Effector CD8-positive, alpha-beta T cell (primary cell): ENCODE results near the gene HEPACAM.
"Not testable (repeated sequence)": the region's sequence is repeated elsewhere in the genome, so short reads cannot be mapped to it uniquely, and the experiment has no call there.

Experiments used
- DNase-seq: peaks from one replicate; lab custom pipeline; 2025; lab: John Stamatoyannopoulos, UW
- total RNA-seq, 4 experiments: gene quantifications; one replicate each; lab custom pipeline; 2026; lab: John Stamatoyannopoulos, UW

Gene HEPACAM, protein sequence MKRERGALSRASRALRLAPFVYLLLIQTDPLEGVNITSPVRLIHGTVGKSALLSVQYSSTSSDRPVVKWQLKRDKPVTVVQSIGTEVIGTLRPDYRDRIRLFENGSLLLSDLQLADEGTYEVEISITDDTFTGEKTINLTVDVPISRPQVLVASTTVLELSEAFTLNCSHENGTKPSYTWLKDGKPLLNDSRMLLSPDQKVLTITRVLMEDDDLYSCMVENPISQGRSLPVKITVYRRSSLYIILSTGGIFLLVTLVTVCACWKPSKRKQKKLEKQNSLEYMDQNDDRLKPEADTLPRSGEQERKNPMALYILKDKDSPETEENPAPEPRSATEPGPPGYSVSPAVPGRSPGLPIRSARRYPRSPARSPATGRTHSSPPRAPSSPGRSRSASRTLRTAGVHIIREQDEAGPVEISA
- 0 to 0.18 (median 0) reads per million in 4 experiments for total RNA-seq

DNA sequence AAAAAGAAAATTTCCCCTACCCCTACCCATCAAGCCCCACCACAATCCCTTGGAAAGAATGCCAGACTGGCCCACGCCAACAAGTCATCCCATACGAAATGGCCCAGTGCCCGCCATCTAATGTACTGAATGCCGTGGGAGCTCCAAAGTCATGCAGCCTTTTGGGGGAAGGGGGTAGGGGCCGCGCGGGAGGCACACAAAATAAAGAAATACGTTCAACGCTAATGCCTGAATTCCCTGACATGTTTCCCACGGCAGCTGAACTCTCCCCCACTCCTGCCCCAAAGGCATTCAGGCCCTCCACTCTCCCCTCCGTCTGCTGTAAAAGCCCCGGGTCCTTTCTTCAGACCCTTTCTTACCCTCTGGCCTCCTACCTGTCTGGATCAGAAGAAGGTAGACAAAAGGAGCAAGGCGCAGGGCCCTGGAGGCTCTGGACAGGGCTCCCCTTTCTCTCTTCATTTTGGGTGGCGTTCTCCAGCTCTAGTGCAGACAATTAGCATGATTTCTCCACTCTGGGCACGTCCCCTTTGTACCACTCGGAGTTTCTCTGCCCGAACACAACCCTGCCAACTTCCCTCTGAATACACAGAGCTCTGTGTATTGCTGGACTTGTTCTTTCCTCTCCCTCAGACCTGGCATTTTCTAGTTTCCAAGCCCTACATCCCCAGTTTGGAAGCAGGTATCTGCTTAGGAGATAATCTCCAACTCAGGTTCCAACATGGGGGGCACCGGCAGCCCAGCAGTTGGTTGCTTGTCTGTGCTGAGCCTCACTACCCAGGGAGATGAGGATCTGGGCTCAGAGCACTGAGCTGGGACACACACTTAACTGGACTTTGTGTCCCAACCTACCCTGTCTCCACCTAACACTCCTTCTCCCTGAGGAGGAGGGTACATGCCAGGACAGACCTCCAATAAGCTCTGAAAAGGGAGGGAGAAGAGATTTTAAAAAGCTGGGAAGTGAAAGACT lies at the start of gene HEPACAM:
Gene HEPACAM (minus strand): TSS at position 500 of the 967 bp plus-strand sequence. CDS start 41 bp downstream, at position 459.
- no peak for DNase-seq

DNA sequence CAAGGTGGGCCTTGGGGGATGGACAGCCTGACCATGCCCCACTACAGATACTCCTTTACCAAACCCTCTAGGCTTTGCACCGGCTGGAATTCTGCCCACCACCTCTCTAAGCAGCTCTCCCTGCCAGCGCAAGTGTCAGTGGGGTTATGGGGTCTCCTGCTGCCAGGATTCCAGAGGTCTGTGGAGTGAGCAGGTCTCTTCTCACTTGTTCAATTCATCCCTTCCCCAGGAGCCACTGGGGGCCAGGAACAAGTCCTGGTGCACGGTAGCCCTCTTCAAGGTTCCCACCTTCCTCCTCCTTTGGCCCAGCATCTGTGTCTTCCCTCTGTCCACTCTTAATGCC lies 48.6 kb upstream of the HEPACAM start:
- DNase-seq = no peak

DNA sequence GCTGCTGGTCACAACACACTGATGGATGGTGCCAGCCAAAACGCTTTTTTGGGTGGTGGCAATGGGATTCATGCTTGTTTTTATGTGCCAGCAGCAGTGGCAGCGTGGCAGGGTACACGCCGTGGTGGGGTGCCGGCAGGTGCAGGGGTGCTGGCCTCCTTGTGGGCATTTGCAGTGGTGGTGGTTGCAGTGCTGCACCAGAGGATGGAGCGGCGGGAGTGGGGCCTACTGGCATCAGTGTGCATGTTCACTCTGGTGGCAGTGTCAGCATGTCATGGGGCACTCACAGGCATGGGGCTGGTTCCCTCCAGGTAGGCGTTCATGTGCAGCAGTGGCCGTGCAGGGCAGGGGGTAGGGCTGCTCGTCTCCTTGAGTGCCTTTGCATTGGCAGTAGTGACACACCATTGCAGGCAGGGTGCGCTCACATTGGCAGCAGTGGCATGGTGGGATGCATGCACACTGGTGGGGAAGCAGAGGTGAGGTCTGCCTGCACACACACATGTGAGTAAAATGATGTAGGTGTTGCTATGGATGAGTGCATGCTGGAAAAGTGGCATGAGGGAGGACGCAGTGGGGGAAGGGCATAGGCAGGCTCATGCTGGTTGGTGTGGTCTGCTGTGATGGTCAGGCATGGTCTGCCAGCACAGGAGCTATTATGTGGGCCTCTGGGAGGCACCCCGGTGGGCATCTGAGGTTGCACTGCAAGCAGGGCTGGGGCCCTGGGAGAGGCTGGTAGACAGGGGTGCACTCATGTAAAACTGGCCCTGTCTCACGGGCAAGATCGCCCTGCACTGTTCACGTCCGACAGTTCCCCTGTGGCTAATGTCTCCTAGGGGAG lies 48.0 kb upstream of the HEPACAM start:
- no peak for DNase-seq

DNA sequence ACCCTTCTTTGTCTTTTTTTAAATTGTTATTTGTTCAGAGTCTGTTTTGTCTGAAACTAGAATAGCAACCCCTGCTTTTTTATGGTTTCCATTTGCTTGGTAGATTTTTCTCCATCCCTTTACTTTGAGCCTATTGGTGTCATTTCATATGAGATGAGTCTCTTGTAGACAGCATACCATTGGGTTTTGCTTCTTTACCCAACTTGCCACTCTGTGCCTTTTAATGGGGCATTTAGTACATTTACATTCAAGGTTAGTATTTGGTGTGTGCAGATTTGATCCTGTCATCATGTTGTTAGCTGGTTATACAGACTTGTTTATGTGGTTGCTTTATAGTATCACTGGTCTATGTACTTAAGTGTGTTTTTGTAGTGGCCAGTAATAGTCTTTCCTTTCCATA lies 46.2 kb upstream of the HEPACAM start:
- no peak for DNase-seq

DNA sequence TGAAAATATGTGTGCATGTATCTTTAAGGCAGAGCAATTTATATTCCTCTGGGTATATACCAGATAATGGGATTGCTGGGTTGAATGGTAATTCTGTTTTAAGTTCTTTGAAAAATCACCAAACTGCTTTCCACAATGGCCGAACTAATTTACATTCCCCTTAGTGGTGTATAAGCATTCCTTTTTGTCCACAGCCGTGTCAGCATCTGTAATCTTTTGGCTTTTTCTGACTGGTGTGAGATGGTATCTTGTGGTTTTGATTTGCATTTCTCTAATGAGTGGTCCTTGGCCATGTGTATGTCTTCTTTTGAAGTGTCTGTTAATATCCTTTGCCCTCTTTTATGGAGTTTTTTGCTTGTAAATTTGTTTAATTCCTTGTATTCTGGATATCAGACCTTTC lies 42.5 kb upstream of the HEPACAM start:
- DNase-seq = no peak

DNA sequence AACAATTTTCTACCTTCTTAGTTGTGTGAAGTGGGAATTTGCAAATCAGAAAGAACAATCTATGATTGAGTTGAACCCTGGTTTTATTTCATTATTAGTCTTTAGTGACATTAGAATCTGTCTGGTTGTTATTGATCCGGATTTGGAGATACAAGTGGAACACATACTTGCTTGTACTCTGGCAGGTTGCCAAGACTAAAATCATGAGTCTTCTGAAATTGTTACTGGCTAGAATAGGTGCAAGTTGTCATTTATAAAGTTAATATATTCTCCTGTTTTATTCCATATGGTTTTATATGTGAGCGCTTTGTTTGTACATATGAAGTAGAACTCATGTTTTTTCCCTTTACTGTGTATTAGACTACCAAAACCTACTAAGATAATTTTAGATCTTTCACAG lies 41.2 kb upstream of the HEPACAM start:
- DNase-seq = no peak

DNA sequence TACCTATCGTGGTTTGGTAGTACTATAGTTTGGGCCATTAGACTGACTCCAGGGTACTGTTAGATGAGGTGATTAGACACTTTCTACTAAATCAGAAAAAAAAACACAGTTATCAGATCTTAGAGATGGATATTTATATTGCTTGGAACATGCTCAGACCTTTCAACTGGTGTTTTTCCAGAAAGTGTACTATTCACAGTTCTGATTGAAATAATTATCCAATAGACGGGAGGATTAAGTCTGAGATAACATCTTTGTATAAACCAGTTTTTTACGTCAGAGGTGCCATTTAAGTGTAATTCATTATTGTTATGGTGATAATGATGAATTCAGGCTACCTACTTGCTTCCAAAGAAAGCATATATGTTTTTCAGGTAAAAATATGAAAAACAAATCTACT lies 40.7 kb upstream of the HEPACAM start:
- DNase-seq = no peak

DNA sequence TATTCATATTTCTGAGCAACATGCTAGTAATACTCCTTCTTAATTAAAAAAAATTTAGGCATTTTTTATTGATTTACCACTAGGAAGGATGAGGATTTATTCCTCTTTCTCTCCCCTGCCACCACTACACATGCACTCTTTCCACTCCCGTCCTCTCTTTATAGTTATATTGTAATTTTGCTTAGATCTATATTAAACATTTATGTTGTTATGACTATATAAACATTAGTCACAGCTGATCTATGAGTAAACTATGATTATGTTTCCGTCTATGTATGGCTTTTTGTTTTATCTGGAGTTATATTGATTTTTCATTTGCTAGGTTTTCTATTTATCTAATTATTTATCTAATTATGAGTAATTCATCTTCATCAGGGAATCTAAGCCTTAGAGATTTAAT lies 36.0 kb upstream of the HEPACAM start:
- no peak for DNase-seq

DNA sequence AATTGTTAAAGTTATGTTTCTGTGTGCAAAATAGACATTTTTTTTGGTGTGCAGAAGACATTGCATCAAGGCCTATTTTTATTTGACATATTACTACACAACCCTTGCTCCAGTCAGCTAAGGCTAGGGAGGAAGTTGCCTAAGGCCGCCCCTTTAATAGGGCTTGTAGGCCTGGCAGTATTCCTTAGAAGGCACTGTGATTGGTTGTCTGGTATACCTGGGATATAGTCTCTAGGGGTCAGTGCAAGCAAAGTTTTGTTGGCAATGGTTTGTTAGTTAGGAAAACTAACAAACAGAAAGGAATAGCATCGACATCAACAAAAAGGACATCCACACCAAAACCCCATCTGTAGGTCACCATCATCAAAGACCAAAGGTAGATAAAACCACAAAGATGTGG lies 35.1 kb upstream of the HEPACAM start:
- DNase-seq = no peak

DNA sequence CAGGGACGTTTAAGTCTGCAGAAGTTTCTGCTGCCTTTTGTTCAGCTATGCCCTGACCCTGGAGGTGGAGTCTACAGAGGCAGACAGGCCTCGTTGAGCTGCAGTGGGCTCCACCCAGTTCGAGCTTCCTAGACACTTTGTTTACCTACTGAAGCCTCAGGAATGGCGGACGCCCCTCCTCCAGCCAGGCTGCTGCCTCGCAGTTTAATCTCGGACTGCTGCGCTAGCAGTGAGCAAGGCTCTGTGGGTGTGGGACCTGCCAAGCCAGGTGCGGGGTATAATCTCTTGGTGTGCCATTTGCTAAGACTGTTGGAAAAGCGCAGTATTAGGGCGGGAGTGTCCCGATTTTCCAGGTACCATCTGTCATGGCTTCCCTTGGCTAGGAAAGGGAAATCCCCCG lies 32.4 kb upstream of the HEPACAM start:
- not testable (repeated sequence) for DNase-seq

DNA sequence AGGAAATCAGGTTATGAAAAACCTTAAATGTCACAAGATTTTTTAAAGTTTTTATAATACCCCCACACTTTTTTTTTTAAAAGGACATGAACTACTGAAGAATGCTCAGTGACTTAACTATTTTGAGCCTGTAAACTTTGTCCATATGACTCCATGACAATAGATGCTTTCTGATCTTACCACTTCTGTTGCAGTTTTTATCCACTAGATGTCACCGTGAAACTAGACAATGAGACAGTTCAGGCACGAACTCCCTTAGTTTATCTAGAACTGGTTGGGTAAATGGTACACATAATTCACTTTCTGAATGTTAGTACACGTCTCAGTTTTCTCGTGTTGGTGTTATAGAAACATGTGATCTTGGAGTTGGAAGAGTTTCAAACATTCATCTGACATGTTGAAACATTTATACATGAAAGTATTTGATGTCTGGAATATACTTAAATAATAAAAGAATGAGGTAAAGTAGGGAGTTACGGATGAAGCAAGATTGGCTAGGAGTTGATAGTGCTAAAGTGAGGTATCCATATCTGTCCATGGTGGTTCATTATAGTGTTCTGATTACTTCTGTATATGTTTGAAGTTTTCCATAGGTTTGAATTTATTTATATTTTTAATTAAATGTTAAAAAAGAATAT lies 26.2 kb upstream of the HEPACAM start:
- no peak for DNase-seq

DNA sequence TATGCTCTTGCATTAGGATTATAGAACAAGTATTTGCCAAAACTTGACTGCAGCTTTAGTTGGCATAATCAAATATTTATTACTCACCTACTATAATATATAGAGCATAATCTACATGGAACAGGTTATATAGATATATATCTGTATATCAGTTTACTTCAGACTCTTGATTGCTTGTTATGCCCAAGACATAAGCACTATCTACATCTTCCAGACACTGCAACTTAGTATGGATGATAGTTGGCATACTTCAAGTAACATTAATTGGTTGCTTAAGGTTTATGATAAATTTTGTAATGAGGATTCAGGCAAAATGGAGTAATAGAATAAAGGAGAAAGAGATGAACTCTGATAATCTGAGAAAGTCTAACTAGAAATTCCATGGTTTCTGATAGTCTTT lies 19.2 kb upstream of the HEPACAM start:
- DNase-seq = no peak

DNA sequence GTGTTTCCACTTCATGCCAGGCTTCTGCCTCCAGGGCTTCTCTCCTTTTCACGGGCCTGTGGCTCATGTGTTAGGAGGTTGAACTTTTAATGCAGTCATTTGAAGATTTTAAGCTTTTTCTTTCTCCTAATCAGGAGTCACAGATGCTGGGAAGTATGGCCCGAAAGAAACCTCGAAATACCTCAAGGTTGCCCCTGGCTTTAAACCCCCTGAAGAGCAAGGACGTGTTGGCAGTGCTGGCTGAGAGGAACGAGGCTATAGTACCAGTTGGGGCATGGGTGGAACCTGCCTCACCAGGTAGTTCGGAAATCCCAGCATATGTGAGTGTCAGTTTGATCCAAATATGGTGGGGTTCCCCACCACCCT lies 18.7 kb upstream of the HEPACAM start:
- DNase-seq = no peak

DNA sequence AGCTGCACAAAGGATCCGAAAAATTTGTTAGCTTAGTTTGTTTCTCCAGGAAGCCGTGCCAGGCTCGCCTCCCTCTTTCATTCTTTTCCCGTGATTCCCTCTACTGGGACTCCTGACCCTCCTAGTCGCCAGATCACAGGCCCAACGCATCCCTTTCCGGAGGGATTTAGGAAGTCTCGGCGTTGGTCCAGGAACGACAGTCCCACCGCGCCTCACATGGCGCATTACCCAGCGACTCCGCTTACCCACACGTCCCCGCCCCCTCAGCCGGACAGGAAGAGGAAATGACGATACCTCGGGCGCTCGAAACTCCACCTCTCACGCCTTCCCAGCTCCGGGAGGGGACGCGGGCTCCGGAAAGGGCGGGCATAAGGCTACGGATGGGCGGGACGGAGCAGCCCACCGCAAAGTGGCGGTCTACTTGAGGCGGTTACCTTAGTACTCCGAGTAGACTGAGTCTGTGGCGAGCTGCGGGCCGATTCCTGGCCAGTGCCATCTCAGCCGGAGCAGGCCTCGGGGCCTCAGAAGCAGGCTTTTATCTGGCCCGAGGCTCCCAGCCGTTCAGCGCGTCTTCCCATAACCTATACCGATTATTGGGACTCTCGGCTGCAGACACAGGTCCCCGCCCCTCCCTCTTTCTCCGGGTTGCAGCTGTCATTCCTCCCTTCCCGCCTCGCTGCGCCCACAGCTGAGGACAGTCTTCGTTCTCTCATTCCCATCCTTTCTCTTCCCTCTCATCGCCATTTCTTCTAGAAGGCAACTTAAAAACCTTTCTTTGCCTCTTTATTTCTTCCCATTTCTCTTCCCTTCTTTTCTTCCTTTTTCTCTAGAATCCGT lies 18.1 kb upstream of the HEPACAM start, which contains the start of gene CCDC15:
Gene CCDC15 (plus strand): TSS at position 450 of the 837 bp plus-strand sequence. CDS start 531 bp downstream, outside the sequence.
- peak; percentile 92 for DNase-seq

DNA sequence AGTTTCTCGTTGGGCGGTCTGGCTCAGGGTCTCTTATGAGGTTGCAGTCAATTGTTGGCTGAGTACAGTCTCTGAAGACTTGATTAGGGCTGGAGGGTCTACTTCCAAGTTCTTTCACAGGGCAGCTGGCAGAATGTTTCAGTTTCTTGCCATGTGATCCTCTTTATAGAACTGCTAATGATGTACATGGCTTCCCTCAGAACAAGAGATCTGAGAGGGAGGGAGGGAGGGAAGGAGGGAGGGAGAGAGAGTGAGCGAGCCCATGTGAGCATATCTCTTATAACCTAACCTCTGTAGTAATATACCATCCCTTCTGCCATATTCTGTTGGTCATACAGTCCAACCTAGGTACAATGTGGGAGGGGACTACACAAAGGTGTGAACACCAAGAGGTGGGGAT lies 15.5 kb upstream of the HEPACAM start:
- DNase-seq = no peak

DNA sequence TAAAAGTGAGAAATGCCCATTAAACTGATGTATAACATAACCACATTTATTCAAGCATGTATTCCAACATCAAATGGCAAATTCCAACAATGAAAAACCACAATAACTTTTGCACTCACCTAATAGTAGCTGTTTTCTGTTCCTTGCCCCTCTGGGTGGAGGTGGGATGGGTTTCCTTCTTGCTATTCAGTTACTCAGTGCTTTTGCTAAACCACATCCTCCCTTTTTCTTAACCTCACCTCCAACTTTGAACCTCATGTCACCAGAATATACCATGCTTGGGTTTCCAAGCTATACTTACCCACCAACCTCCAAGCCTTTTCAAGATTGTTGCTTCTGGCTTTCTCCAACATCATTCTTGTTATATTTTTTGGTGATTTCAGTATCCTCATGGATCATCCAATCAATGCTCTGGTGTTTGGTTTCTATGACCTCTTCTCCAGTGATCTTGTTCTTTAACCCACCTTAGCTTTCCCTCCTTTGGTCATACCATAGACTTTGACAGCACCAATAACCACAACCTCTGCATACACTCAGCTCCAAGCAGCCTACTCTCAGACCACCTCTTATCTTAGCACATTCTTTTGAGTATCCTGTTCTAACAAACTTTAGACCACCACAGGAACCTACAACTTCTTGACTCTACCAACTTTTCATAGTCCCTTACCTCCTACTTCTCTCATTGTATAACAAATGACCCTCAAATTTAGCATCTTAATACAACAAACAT lies 14.9 kb upstream of the HEPACAM start:
- DNase-seq = no peak

DNA sequence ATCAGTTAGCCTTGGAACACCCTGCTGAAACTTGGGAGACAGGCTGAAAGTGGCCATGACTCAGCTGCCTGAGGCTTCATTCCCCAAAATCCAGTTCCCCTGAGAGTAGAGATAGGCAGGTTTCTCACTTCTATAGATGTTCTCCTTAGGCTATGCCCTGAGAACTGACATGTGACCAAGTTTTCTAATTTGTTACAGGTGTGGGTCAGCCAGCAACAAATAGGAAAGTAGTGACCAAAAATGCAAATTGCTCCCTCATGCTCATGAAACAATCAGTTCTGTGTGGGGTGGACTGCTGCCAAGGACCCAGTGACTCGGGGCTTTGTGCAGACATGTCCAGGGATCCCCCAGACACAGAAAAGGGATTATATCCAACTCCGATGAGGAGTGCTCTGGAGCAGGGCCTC lies 10.9 kb upstream of the HEPACAM start:
- no peak for DNase-seq

DNA sequence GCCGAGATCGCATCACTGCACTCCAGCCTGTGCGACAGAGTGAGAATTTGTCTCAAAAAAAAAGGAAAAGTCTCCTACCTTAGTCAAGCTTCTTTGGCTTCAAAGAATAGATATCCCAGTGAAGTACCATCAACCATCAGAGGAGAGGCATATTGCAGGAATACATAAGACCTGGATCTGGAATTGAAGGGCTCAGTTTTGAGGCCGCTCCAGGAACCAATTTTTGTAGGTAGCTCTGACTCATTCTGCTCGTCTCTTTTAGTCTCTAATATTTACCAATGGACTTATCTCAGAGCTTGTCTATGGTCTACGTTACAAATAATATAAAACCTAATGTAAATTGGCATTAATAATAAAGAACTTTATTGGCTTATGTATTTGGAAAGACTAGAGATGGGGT lies 10.0 kb upstream of the HEPACAM start:
- DNase-seq = no peak

DNA sequence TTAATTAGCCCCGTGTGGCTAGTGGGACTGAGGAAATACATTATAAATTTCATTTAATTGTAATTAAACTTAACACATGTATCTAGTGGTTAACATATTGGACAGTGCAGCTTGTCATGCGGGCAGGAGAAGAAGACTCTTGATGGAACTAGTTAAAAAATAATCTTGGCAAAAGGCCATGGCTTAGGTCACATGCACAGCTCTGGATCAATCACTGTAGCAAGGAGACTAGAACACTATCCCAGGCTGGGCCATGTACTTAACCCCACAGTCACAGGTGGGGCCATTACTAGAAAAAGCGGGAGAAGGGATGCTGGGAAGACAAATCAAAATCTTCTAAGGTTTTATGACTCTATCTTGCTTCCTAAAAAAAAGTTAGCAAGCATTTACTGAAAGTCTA lies 8.7 kb upstream of the HEPACAM start:
- DNase-seq = no peak

DNA sequence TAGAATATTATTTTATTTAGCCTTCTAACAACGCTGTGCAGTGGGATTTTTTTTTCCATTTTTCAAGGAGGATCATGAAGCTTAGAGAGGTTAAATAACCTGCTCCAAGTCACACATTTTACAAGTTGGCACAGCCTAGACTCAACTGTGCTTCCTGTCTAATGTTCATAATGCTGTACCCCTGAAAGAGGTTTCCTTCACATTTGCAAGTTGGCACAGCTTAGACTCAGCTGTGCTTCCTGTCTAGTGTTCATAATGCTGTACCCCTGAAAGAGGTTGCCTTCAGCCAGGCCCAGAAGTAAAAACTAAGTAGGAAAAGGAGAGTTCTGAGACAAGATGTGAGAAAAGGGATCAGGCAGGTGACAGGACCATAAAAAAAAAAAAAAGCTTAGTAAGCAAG lies 7.9 kb upstream of the HEPACAM start:
- DNase-seq = no peak
